HG02973 (cell line): ENCODE results near the gene CEP164.
"Not testable (repeated sequence)": the region's sequence is repeated elsewhere in the genome, so short reads cannot be mapped to it uniquely, and the experiment has no call there.

ENCODE experiments used
- ATAC-seq: cut with Tn5 transposase; IDR thresholded peaks from one replicate; pipeline ENCODE4 v1.9.1; 2021; ENCODE audit warnings: moderate library complexity; ENCODE audit not compliant: unreplicated experiment

Gene CEP164

DNA sequence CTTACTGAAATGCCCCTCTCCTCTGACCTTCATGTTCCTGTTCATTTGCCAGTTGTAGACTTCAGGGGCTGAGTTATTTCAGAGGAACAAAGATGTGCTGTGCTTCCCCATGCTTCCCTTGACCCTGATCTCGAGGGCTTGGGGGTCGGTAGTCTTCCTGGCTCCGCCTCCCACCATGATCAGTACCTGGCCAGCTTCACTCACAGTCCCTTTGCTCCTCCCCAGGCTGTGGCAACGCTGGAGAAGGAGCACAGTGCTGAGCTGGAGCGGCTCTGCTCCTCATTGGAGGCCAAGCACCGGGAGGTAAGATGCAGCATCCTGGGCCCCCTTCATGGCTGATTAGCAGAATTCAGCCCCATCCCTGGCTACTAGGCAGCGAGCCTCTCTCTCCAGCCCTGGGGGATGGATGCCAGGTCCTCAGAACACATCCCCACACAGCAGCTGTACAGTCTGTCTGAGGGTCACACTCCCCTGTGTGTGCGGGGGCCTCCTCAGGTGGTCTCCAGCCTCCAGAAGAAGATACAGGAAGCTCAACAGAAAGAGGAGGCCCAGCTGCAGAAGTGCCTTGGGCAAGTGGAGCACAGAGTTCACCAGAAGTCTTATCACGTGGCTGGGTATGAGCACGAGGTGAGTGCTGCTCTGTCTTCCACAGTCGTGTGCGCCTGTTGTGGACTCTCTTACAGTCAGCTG, 64.5 kb downstream of the CEP164 start:
- no peak for ATAC-seq

DNA sequence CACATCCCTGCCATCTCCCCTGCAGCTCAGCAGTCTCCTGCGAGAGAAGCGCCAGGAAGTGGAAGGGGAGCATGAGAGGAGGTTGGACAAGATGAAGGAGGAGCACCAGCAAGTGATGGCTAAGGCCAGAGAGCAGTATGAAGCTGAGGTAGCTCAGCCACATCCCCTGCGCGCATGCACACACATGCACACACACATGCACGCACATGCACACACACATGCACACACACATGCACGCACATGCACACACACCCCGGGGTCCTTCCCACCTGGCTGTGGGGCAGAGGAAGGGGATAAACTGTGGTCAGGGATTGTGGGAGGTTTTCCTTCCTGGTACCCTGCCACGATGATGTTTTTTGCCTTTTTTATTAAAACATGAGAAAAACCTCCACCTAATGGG, 65.3 kb downstream of the CEP164 start:
- ATAC-seq = no peak

DNA sequence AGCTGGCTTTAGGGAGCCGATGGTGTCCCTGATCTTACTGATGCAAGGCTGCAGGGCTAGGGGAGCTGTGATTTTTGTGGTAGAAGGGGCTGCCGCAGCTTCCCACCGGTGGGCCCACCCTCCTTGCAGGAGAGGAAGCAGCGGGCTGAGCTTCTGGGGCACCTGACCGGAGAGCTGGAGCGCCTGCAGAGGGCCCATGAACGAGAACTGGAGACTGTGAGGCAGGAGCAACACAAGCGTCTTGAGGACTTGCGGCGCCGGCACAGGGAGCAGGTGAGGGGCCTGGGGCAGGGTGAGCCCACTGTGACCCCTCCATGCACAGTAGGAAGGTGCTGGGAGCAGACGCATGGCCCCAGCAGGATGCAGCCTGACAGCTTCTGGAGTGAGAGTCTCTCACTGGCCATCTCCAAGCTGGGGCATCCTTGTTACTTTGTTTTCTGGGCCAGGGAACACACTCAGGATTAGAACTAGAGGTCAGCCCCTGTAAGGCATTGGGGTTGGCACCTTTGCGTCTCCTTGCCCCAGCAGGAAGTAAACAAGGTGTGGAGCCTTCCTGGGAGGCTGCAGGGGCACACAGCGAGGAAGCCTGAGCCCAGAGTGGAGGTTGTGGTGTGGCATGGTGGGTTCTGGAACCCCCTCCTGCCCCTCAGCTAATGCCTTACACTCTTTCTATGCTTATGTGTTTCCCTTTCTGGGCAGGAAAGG, 66.7 kb downstream of the CEP164 start:
- ATAC-seq = no peak

DNA sequence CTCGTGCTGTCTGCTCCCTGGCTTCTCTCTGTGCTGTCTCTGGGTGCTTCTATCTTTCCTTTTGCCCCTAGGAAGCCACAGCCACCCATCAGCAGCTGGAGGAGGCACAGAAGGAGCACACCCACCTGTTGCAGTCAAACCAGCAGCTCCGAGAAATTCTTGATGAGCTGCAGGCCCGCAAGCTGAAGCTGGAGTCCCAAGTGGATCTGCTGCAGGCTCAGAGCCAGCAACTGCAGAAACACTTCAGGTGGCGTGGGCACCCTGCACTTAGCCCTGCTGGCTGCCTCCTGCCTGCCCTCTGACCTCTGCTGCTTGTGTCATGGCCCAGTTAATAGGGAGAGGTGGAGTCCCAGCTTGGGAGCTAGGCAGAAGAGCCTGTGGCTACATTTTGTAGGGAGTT, 67.8 kb downstream of the CEP164 start:
- ATAC-seq = no peak

DNA sequence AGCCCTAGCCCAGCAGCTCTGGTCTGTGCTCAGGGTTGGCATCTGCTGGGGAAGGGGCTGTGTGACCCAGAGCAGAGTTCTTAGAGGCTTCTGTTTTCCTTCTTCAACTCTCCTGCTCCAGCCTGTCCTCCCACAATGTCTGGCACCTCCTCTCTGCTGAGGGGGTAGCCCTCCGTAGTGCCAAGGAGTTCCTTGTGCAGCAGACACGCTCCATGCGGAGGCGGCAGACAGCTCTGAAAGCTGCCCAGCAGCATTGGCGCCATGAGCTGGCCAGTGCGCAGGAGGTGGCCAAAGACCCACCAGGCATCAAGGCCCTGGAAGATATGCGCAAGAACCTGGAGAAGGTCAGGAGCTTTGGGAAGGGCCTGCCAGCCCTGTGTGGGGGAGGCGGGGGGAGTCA, 69.3 kb downstream of the CEP164 start:
- ATAC-seq = no peak

DNA sequence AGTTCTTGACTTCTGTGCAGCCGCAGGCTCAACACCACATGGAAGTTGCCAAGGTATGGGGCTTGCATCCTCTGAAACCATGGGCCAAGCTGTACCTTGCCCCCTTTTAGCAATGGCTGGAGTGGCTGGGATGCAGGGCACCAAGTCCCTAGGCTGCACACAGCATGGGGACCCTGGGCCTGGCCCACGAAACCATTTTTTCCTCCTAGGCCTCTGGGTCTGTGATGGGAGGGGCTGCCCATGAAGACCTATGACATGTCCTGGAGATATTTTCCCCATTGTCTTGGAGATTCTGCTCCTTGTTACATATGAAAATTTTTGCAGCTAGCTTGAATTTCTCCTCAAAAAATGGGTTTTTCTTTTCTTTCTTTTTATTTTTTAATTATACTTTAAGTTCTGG, 71.0 kb downstream of the CEP164 start:
- ATAC-seq = not testable (repeated sequence)

DNA sequence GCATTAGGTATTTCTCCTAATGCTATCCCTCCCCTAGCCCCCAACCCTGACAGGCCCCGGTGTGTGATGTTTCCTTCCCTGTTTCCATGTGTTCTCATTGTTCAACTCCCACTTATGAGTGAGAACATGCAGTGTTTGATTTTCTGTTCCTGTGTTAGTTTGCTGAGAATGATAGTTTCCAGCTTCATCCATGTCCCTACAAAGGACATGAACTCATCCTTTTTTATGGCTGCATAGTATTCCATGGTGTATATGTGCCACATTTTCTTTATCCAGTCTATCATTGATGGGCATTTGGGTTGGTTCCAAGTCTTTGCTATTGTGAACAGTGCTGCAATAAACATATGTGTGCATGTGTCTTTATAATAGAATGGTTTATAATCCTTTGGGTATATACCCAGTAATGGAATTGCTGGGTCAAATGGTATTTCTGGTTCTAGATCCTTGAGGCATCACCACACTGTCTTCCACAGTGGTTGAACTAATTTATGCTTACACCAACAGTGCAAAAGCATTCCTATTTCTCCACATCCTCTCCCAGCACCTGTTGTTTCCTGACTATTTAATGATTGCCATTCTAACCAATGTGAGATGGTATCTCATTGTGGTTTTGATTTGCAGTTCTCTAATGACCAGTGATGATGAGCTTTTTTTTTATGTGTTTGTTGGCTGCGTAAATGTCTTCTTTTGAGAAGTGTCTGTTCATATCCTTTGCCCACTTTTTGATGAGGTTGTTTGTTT, 71.6 kb downstream of the CEP164 start:
- not testable (repeated sequence) for ATAC-seq

DNA sequence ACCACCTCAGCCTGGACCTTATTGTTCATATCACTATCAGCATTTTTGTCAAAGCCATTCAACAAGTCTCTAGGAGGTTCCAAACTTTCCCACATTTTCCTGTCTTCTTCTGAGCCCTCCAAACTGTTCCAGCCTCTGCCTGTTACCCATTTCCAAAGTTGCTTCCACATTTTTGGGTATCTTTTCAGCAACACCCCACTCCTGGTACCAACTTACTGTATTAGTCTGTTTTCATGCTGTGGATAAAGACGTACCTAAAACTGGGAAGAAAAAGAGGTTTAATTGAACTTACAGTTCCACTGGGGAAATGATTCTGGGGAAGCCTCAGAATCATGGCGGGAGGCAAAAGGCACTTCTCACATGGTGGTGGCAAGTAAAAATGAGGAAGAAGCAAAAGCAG, 78.2 kb downstream of the CEP164 start:
- not testable (repeated sequence) for ATAC-seq

DNA sequence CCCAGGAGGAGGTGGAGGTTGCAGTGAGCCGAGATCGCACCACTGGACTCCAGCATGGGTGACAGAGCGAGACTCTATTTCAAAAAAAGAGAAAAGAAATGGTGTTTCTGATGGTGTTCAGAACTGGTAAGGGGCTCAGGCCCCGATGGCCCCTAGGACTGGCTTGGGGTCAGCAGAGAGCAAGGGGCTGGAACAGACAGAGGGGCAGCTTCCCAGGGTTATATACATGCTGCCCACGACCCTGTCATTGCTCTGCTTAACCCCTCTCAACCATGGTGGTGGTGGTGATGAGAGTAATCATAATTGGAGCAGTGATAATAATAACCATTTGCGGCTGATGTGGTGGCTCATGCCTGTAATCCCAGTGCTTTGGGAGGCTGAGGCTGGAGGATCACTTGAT, 79.4 kb downstream of the CEP164 start:
- ATAC-seq = no peak

DNA sequence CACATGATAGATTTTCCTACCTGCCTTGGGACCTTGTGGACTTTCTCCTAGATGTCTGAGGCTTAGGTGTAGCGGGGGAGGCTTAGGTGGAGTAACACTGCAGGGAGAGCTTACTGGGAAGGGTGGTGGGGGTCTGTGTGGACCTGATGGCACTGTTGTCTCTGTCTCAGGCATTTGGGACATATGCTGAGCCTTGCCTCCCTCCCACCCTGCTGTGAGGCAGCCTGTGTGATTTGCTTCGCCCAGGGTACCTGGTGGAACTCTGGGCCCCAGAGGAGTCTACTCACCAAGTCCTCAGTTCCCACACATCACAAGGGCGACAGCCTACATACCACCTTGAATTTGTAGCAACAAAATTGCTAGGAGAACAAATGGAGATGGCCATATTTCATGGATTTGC, 80.7 kb downstream of the CEP164 start:
- no peak for ATAC-seq

DNA sequence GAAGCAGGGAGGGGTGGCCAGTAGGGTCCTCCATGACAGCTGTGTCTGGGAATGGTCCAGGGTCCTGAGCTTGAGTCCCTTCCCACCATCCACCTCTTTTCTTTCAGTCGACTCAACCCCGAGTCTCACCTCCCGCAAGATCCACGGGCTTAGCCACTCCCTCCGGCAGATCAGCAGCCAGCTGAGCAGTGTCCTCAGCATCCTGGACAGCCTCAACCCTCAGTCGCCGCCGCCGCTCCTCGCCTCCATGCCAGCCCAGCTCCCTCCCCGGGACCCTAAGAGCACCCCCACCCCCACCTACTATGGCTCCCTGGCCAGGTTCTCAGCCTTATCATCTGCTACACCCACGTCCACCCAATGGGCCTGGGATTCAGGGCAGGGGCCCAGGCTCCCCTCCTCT, 81.9 kb downstream of the CEP164 start:
- no peak for ATAC-seq

DNA sequence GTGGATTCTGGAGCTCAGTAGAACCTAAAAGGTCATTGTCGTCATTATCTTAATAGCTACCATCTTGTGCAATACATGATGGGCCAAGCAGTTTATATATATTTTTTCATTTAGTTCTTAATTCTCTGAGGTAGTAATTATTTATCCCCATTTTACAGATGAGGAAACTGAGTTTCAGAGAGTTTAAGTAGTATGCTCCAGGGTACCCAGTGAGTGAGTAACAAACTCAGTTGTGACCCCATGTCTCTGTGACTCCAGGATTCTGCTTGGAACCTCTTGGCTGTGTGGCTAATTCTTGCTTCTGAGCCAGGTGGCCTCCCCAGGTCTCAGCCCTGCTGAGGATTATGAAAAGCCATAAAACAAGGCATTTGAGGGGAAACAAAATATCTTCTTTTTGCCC, 82.6 kb downstream of the CEP164 start:
- no peak for ATAC-seq

DNA sequence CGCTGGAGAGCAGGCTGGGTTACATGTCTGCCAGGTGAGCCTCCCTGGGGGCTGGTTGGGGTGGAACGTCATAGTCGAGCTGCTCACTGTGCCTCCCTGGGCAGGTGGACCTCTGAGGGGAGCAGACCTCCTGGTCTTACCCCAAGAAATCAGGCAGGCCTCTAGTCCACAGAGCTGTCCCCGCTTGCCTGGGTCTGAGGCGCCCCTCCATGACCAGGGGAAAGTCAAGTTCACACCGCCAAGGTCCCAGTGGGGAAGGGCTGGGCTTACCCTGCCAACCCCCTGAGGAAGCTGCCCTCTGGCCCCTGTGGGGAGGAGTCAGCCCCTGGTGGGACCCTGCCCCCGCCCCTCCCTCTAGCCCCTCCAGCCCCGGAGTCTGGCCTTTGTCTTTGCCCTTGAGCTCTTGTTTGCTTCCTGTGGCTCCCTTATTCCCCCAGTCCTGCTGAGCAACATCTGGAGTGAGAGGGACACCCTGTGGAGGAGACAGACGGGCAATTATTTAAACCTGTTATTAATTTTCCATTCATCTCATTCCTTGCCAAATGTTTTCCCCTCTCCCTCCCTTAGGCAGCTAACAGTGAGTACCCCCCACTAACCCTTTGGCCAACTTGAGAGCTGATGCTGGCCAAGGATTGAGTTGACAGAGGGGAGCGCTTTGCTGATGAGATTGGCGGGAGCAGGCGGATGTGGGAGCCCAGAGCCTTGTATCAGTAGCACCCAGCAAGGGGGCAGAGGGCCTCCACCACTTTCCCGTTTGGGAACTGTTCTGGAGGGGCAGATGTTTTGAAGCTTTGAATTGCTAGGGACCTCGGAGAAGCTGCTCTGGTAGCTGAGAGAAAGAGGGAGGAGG, 83.4 kb downstream of the CEP164 start:
- no peak for ATAC-seq

DNA sequence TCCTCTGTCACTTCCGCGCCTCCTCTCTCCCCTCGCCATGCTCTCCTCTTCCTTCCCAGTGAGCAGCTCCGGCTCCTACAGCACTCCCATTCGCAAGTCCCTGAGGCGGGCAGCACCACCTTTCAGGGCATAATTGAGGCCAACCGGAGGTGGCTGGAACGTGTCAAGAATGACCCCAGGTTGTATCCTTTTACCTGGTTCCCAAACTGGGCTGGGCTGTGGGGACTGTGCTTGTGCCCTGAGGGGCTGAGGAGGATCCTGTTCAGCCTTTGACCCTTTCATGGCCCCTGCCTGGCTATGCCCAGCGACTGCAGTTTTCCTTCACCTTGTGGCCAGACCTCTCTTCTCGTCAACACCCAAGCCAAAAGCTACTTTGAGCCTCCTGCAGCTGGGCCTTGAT, 84.1 kb downstream of the CEP164 start:
- ATAC-seq = no peak

DNA sequence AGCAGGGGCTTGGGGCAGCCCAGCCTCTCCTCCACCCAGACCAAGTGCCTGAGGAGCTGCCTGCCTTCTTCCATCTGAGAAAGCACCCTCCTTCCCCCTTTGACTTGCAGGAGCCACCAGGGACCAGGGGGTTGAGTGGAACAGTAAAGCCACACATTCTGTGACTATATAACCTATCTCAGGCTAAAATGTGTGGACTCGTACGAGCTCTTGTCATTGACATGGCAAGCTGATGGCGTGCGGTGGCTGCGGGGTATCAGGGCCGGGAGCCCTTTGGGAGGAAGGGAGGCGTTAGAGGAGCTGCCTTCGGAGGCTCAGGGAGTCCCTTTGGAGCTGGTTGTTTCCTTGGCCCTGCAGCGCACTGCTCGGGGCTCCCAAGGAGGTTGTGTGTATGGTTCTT, 84.5 kb downstream of the CEP164 start:
- ATAC-seq = no peak

DNA sequence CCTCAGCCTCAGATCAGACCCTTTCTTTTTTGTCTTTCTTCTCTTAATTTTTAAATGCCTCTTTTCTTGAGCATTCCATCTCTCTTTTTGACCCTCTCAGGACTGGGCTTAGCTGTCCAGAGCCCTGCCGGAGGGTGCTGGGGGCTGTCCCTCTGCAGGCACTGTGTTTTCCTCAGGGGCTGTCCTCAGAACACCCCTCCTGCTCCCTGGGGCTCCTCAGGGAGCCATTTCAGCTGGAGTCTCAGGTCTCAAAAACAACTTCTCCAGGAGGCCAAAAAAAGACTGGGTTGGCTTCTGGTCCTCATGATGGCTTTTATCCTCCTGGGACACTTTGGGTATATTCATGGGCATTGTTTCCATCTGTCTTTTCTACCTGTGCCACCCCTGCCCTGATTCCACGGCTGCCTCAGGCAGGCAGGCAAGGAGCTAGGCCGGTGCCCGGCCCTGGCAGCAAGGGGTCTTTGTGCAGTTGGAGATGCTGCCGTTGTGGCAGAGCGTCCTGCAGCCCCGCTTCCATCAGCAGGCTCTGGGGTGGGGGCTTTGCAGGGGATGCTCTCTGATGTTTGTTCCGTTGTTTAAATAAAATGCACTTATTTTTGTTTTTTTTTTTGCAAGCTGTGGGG, 85.1 kb downstream of the CEP164 start:
- no peak for ATAC-seq

DNA sequence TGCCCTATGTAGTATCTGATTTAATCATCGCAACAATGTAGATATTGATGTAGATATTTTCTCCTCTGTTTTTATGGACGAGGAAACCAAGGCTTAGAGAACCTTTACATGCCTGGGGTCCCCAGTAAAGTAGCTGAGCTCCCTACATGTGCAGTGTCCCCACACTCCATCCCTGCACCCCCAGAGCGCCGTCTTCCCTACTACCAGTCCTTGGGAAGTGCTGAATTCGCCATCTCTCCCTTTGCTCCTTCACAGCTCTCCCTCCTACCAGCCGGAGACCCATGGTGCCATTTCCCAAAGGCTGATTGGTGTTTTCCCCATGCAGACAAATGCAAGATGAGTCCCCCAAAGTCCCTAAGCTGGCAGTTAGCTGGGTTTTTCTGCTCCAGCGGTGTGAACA, 86.0 kb downstream of the CEP164 start:
- ATAC-seq = no peak

DNA sequence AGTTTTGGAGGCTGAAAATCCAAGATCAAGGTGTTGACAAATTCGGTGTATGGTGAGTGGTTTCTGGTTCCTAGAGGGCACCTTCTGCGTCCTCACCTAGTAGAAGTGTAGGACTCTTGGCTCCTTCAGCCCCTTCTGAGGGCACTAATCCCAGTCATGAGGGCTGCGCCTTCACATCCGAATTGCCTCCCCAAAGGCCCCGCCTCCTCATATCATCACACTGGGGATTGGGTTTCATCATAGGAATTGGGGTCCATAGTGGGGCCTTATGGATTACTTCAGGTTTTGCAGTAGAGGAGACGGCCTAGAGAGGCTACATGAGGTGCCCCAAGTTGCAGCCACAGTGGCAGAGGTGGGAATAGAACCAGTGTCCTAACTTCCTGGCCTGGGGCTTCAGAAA, 87.1 kb downstream of the CEP164 start:
- no peak for ATAC-seq

DNA sequence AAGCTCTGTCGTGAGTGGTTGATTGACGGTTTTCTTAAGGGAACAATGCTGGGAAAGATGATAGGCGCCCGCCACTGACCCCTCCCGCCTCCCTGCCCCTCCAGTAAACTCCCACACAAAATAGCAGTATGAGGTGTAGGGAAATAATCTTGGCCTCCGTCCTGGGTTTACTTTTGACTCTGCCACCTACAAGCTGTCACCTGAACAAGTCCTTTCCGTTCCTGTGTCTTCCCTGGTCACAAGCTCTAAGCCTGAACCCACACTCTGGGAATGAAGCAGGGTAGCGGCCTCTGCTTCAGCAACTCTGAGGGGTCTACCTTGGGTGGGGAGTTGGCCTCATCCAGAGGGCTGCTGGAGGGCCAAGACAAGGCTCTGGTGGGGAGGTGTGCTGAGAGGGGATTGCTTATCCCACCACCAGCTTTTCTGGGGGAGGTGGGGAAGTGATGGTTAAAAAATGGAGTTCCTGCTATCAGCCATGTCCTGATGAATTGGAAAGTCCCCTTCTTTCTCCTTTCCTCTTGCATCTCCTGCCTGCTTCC, 87.8 kb downstream of the CEP164 start:
- no peak for ATAC-seq

DNA sequence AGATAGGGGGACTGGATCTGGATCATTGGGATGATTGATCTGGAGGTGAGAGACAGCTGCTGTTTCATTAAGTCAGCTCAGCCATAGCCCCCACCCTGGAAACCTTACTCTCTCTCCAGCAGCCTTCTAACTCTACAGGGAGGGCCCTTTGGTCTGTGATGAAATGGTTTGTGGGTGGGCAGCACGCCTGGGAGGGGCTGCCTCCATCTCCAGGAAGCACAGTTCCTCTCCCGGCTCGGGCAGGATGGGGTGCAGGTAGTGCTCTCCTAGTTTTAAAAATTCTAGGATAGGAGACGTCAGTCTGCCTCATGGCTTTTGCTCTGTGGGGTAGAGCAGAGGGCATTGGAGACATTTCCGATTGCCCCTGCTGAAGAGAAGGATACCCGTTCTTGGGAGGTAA, 89.7 kb downstream of the CEP164 start:
- no peak for ATAC-seq

DNA sequence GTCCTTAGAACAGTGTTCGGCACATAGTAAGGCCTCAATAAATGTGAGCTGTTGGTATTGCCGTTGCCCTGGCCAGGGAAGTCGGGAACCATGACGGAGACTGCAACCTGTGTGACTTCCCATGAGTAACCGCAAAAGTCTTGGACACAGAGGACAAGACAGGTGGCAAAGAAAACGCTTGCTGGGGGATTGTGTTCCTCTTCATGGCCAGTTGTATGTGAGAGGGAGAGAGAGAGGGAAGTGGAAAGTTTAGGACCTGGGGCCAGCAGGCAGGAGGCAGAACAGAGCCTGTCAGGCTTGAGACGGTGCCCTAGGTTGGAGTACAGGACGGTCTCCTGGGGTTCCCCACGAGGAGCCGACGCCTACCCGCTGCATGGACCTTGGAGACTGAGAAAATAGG, 90.2 kb downstream of the CEP164 start:
- ATAC-seq = no peak
